Measurements from ENCODE around the gene PGM1.

PGM1 gene

DNA sequence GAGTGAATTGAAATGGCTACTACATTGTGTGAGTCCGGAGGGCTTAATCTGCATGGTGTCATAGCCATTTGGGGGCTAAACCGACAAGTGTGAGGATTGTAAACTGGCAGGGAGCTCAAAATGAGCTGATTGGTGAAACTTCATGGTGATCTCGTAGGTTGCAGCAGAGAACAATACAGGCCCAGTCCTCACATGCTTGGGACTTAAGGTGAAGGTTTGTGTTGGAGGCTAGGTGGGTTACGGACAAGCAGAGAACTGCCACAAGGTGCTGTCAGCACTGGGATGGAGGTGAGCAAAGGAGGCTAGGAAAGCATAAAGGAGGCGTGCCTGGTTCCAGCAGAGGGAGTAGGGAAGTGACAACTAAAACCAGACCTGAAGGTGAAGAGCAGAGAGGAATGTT is 9.4 kb downstream of the PGM1 start:
- TF ChIP-seq CTCF (conservative IDR thresholded peaks at IDR 0.05; ENCODE audit: low read length) = no peak
- TF ChIP-seq EZH2phosphoT487 (IDR thresholded peaks at IDR 0.05; ENCODE audit: borderline replicate concordance) = no peak
- no peaks in the 10 kb centered on the region for H3K27me3 ChIP-seq (ENCODE audit: insufficient read depth, low read length, poor library complexity, severe bottlenecking)
- H3K9ac ChIP-seq (ENCODE audit: low read depth, low read length, poor library complexity, severe bottlenecking) = no peak overlapping the region
- H3F3A ChIP-seq (ENCODE audit: low read depth) = no peaks in the 10 kb centered on the region
- H3K4me3 ChIP-seq (ENCODE audit: low read length, poor library complexity, severe bottlenecking) = no peak overlapping the region
- no peak overlapping the region for H2AFZ ChIP-seq (ENCODE audit: low read length)
- H3K9me2 ChIP-seq (replicated peaks; ENCODE audit: low read depth, low read length) = no peaks in the 10 kb centered on the region
- no peaks in the 10 kb centered on the region for H3K9me3 ChIP-seq (ENCODE audit: insufficient read depth, low read depth, low read length)
- peaks cover 1% of the 10 kb centered on the region for H4K20me1 ChIP-seq (ENCODE audit: insufficient read depth, low read length, poor library complexity, severe bottlenecking)
- H3K79me2 ChIP-seq (ENCODE audit: insufficient read depth, low read length) = peaks cover 56% of the 10 kb centered on the region; the same call in 1 of the 2 replicates
- no peak overlapping the region for H3K4me2 ChIP-seq (ENCODE audit: low read depth, low read length, poor library complexity, severe bottlenecking)
- no peaks in the 10 kb centered on the region; the same call in 1 of the 2 replicates for H3K36me3 ChIP-seq (ENCODE audit: insufficient read depth, low read length)
- H3K4me1 ChIP-seq (ENCODE audit: insufficient read depth, low read length, poor library complexity, severe bottlenecking) = peaks cover 20% of the 10 kb centered on the region

- Histone ChIP-seq H3K9me3 (ENCODE audit: insufficient read depth, low read depth, low read length) (no peaks in the 10 kb centered on the region), H3K36me3 (ENCODE audit: insufficient read depth, low read length) (no peaks in the 10 kb centered on the region; the same call in 1 of the 2 replicates), H3K9me2 (replicated peaks; ENCODE audit: low read depth, low read length) (no peaks in the 10 kb centered on the region), H2AFZ (ENCODE audit: low read length) (no peak overlapping the region), H3K4me1 (ENCODE audit: insufficient read depth, low read length, poor library complexity, severe bottlenecking) (peaks cover 14% of the 10 kb centered on the region), H3K27me3 (ENCODE audit: insufficient read depth, low read length, poor library complexity, severe bottlenecking) (no peaks in the 10 kb centered on the region), H3F3A (ENCODE audit: low read depth) (no peaks in the 10 kb centered on the region), H3K4me2 (ENCODE audit: low read depth, low read length, poor library complexity, severe bottlenecking) (no peak overlapping the region), H3K79me2 (ENCODE audit: insufficient read depth, low read length) (peaks cover 51% of the 10 kb centered on the region; the same call in 1 of the 2 replicates), H3K9ac (ENCODE audit: low read depth, low read length, poor library complexity, severe bottlenecking) (no peak overlapping the region), H3K4me3 (ENCODE audit: low read length, poor library complexity, severe bottlenecking) (no peak overlapping the region), H4K20me1 (ENCODE audit: insufficient read depth, low read length, poor library complexity, severe bottlenecking) (peaks cover under 1% of the 10 kb centered on the region)
- TF ChIP-seq EZH2phosphoT487 (IDR thresholded peaks at IDR 0.05; ENCODE audit: borderline replicate concordance) (no peak), CTCF (conservative IDR thresholded peaks at IDR 0.05; ENCODE audit: low read length) (no peak)
These were observed 10.6 kb downstream of the PGM1 start for GRCh38 chr1:63603810-63604209.

DNA sequence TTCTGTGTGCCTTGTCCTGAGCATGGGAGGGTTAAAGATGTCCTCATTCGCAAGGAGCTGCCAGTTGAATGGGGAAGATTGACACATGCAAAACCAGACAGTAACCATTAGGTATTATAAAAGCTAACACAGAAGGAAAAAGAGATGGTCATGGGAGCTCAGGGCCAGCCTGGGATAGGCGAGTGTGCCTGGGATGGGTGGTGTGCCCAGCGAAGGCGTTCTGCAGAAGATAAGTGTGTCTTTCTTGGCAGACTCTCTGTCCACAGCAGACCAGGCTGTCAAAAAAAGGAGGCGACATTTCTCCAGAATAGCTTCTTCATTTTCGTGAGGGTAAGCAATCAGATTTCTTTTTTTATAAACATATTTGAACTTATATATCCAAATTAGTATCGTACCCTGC is 14.1 kb downstream of the PGM1 start:
- Histone ChIP-seq H3K4me3 (ENCODE audit: low read length, poor library complexity, severe bottlenecking) (no peak overlapping the region), H3K9ac (ENCODE audit: low read depth, low read length, poor library complexity, severe bottlenecking) (no peak overlapping the region), H3K36me3 (ENCODE audit: insufficient read depth, low read length) (no peaks in the 10 kb centered on the region; the same call in 1 of the 2 replicates), H3K9me2 (replicated peaks; ENCODE audit: low read depth, low read length) (no peaks in the 10 kb centered on the region), H3F3A (ENCODE audit: low read depth) (no peaks in the 10 kb centered on the region), H3K4me2 (ENCODE audit: low read depth, low read length, poor library complexity, severe bottlenecking) (no peak overlapping the region), H3K79me2 (ENCODE audit: insufficient read depth, low read length) (peaks cover 44% of the 10 kb centered on the region; the same call in 1 of the 2 replicates), H3K27me3 (ENCODE audit: insufficient read depth, low read length, poor library complexity, severe bottlenecking) (no peaks in the 10 kb centered on the region), H2AFZ (ENCODE audit: low read length) (no peak overlapping the region), H4K20me1 (ENCODE audit: insufficient read depth, low read length, poor library complexity, severe bottlenecking) (peaks cover 4% of the 10 kb centered on the region), H3K4me1 (ENCODE audit: insufficient read depth, low read length, poor library complexity, severe bottlenecking) (peaks cover 9% of the 10 kb centered on the region), H3K9me3 (ENCODE audit: insufficient read depth, low read depth, low read length) (no peaks in the 10 kb centered on the region)
- TF ChIP-seq CTCF (conservative IDR thresholded peaks at IDR 0.05; ENCODE audit: low read length) (no peak), EZH2phosphoT487 (IDR thresholded peaks at IDR 0.05; ENCODE audit: borderline replicate concordance) (no peak)
